GM18867 (cell line): ENCODE measurements around the gene MMGT1.
"Not testable (repeated sequence)": the region's sequence is repeated elsewhere in the genome, so short reads cannot be mapped to it uniquely, and the experiment has no call there.

ENCODE experiments used
- ATAC-seq: cut with Tn5 transposase; IDR thresholded peaks from one replicate; pipeline ENCODE4 v1.9.1; 2021; ENCODE audit warnings: mild to moderate bottlenecking, moderate library complexity; ENCODE audit not compliant: unreplicated experiment

Gene MMGT1

GRCh38 chrX:135927897-135928296 lies 45.9 kb downstream of the MMGT1 start:
- no peak for ATAC-seq

GRCh38 chrX:135923353-135923752 lies 50.4 kb downstream of the MMGT1 start:
- ATAC-seq, result no peak

GRCh38 chrX:135920516-135920915 lies 53.3 kb downstream of the MMGT1 start:
- not testable (repeated sequence) for ATAC-seq

GRCh38 chrX:135914404-135914803 lies 59.4 kb downstream of the MMGT1 start:
- no peak for ATAC-seq
